HUES64 (cell line): ENCODE results near the gene CMTM7.
"Not testable (repeated sequence)": the region's sequence is repeated elsewhere in the genome, so short reads cannot be mapped to it uniquely, and the experiment has no call there.

Experiments used
- H3K27ac ChIP-seq: 2 replicates; pipeline ENCODE4 v1.7.0; 2013; ENCODE audit warnings: low read depth, low read length, inconsistent platforms
- H3K27me3 ChIP-seq: 2 replicates; pipeline ENCODE4 v1.6.1; 2013; ENCODE audit warnings: mild to moderate bottlenecking, low read length; ENCODE audit not compliant: insufficient read depth
- H3K36me3 ChIP-seq: 2 replicates; pipeline ENCODE4 v1.6.1; 2013; ENCODE audit warnings: mild to moderate bottlenecking, low read length; ENCODE audit not compliant: insufficient read depth
- H3K4me1 ChIP-seq: 2 replicates; pipeline ENCODE4 v1.6.1; 2013; ENCODE audit warnings: mild to moderate bottlenecking, low read length, moderate library complexity; ENCODE audit not compliant: insufficient read depth
- H3K4me3 ChIP-seq: 2 replicates; pipeline ENCODE4 v1.5.1; 2013; ENCODE audit warnings: mild to moderate bottlenecking, low read length, moderate library complexity
- H3K9ac ChIP-seq: 2 replicates; pipeline ENCODE4 v1.6.1; 2013; ENCODE audit warnings: mild to moderate bottlenecking, low read depth, low read length
- H3K9me3 ChIP-seq: 2 replicates; pipeline ENCODE4 v1.6.1; 2013; ENCODE audit warnings: low read depth, low read length; ENCODE audit not compliant: insufficient read depth
- WGBS: fragments of 150-250, 120-280 bp; methylation state at CpG from one replicate; pipeline ENCODE4 v1.1.7; 2013; ENCODE audit warnings: missing lambda C conversion rate; 5-methylcytosine and 5-hydroxymethylcytosine counted together

Gene CMTM7

GRCh38 chr3:32384938-32385337 is 6.7 kb upstream of the CMTM7 start:
- no peaks in the 10 kb centered on the region for H3K36me3 ChIP-seq
- peaks cover 3% of the 10 kb centered on the region; the same call in 1 of the 2 replicates for H3K4me1 ChIP-seq
- no peak overlapping the region for H3K4me3 ChIP-seq
- H3K27ac ChIP-seq = no peak overlapping the region
- no peaks in the 10 kb centered on the region for H3K9me3 ChIP-seq
- H3K9ac ChIP-seq = no peak overlapping the region
- 67% methylated on average over 4 of the region's 5 CpGs for WGBS
- H3K27me3 ChIP-seq = no peaks in the 10 kb centered on the region

- Histone ChIP-seq H3K27ac (no peak overlapping the region), H3K4me3 (no peak overlapping the region), H3K27me3 (peaks cover 11% of the 10 kb centered on the region), H3K9me3 (no peaks in the 10 kb centered on the region), H3K36me3 (no peaks in the 10 kb centered on the region), H3K9ac (no peak overlapping the region), H3K4me1 (no peaks in the 10 kb centered on the region)
- 86% methylated on average over 2 of the region's 2 CpGs for WGBS
Measured at GRCh38 chr3:32387512-32387911, 4.1 kb upstream of the CMTM7 start.

GRCh38 chr3:32389577-32389976 is 2.1 kb upstream of the CMTM7 start:
- H3K27ac ChIP-seq, H3K4me1 ChIP-seq, H3K9me3 ChIP-seq, H3K36me3 ChIP-seq, H3K9ac ChIP-seq, H3K4me3 ChIP-seq: not testable (repeated sequence)
- H3K27me3 ChIP-seq = peaks cover 21% of the 10 kb centered on the region
- 89% methylated on average over 2 of the region's 2 CpGs for WGBS

- Histone ChIP-seq H3K27ac (no peak overlapping the region; the same call in 1 of the 2 replicates), H3K4me1 (0 out of 2 replicates have a peak, but pooled peaks cover 4% of the 10 kb centered on the region), H3K27me3 (peaks cover 21% of the 10 kb centered on the region), H3K4me3 (peak overlapping the region; percentile 90), H3K9ac (peak overlapping the region; percentile 90), H3K36me3 (no peaks in the 10 kb centered on the region), H3K9me3 (no peaks in the 10 kb centered on the region)
- WGBS = 27% methylated on average over 17 of the region's 18 CpGs
Measured at GRCh38 chr3:32392536-32393302, 1.1 kb downstream of the CMTM7 start.

GRCh38 chr3:32395496-32395895 is 3.8 kb downstream of the CMTM7 start:
- Histone ChIP-seq H3K9ac (no peak overlapping the region), H3K36me3 (no peaks in the 10 kb centered on the region), H3K9me3 (no peaks in the 10 kb centered on the region), H3K27me3 (peaks cover 21% of the 10 kb centered on the region), H3K4me1 (0 out of 2 replicates have a peak, but pooled peaks cover 7% of the 10 kb centered on the region), H3K4me3 (no peak overlapping the region), H3K27ac (no peak overlapping the region)
- WGBS = 87% methylated on average over 2 of the region's 2 CpGs

GRCh38 chr3:32397941-32398340 is 6.3 kb downstream of the CMTM7 start:
- H3K27ac ChIP-seq = no peak overlapping the region
- H3K4me3 ChIP-seq = no peak overlapping the region
- 95% methylated on average over 2 of the region's 2 CpGs for WGBS
- peaks cover 13% of the 10 kb centered on the region; the same call in 1 of the 2 replicates for H3K4me1 ChIP-seq
- H3K36me3 ChIP-seq = no peaks in the 10 kb centered on the region
- peaks cover 5% of the 10 kb centered on the region for H3K27me3 ChIP-seq
- no peaks in the 10 kb centered on the region for H3K9me3 ChIP-seq
- no peak overlapping the region for H3K9ac ChIP-seq

- no peak overlapping the region for H3K9ac ChIP-seq
- 86% methylated on average over 10 of the region's 10 CpGs for WGBS
- no peak overlapping the region for H3K4me3 ChIP-seq
- H3K4me1 ChIP-seq = peaks cover 10% of the 10 kb centered on the region; the same call in 1 of the 2 replicates
- H3K27ac ChIP-seq = no peak overlapping the region
- H3K36me3 ChIP-seq = no peaks in the 10 kb centered on the region
- no peaks in the 10 kb centered on the region for H3K27me3 ChIP-seq
- no peaks in the 10 kb centered on the region for H3K9me3 ChIP-seq
Measured at GRCh38 chr3:32398531-32398930, 6.9 kb downstream of the CMTM7 start.

GRCh38 chr3:32399030-32399620 is 7.5 kb downstream of the CMTM7 start:
- no peaks in the 10 kb centered on the region for H3K9me3 ChIP-seq
- H3K27ac ChIP-seq = no peak overlapping the region
- 94% methylated on average over 1 of the region's 2 CpGs for WGBS
- no peaks in the 10 kb centered on the region for H3K36me3 ChIP-seq
- no peaks in the 10 kb centered on the region for H3K27me3 ChIP-seq
- H3K4me3 ChIP-seq = no peak overlapping the region
- H3K4me1 ChIP-seq = peaks cover 10% of the 10 kb centered on the region; the same call in 1 of the 2 replicates
- H3K9ac ChIP-seq = no peak overlapping the region

- peak overlapping the region; percentile 89 for H3K9ac ChIP-seq
- peak overlapping the region; percentile 91 for H3K27ac ChIP-seq
- 0 out of 2 replicates have a peak, but pooled peaks cover 3% of the 10 kb centered on the region for H3K36me3 ChIP-seq
- no peaks in the 10 kb centered on the region for H3K9me3 ChIP-seq
- H3K4me1 ChIP-seq = peaks cover 10% of the 10 kb centered on the region; the same call in 1 of the 2 replicates
- H3K4me3 ChIP-seq = peak overlapping the region; percentile 51
- 31% methylated on average over 11 of the region's 11 CpGs for WGBS
- H3K27me3 ChIP-seq = no peaks in the 10 kb centered on the region
Measured at GRCh38 chr3:32401126-32401525, 9.5 kb downstream of the CMTM7 start.

- Histone ChIP-seq H3K36me3 (0 out of 2 replicates have a peak, but pooled peaks cover 3% of the 10 kb centered on the region), H3K9me3 (no peaks in the 10 kb centered on the region), H3K9ac (peak overlapping the region; percentile 89), H3K27ac (peak overlapping the region; percentile 91), H3K4me3 (peak overlapping the region; percentile 51), H3K4me1 (peaks cover 12% of the 10 kb centered on the region; the same call in 1 of the 2 replicates), H3K27me3 (no peaks in the 10 kb centered on the region)
- WGBS = 4% methylated on average over 40 of the region's 41 CpGs
Measured at GRCh38 chr3:32401556-32402081, 10.0 kb downstream of the CMTM7 start.

- Histone ChIP-seq H3K36me3 (0 out of 2 replicates have a peak, but pooled peaks cover 3% of the 10 kb centered on the region), H3K4me3 (no peak overlapping the region), H3K27ac (no peak overlapping the region), H3K27me3 (no peaks in the 10 kb centered on the region), H3K9ac (no peak overlapping the region), H3K9me3 (no peaks in the 10 kb centered on the region), H3K4me1 (peaks cover 16% of the 10 kb centered on the region; the same call in 1 of the 2 replicates)
- WGBS = 91% methylated on average over 2 of the region's 3 CpGs
Measured at GRCh38 chr3:32403663-32404062, 12.0 kb downstream of the CMTM7 start.
